ENCODE results near the gene KIF1A.

Gene KIF1A

DNA sequence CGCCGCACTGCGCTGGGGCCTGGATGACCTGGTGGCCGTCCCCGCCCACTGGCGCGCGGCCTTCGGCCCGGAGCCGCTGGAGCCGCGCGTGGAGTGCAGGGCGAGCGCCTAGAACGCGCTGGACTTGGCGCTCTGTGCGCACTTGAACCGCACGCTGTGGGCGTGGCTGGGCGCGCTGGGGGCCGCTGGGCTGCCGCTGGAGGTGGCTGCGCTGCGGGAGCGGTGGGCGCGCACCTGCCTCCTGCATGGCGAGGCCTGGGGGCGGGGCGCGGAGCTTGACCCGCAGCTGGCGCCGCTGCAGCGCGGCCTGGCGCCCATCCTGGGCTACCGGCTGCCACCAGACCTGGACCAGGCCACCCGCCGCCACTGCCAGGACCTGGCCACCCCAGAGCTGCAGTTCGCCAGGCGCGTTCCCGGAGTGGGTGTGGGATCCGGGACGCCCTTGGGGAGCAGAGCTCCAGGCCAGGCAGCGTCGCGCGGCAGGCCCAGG, 147.3 kb downstream of the KIF1A start:
- no peak for DNase-seq (ENCODE audit: low read depth in 1 of 2, low spot score in 1 of 2)
- in situ Hi-C loops (cut with HindIII; ENCODE audit: low pct_unique_long_range_greater_than_20kb, low sequenced_read_pairs) = no loop called here
- TF ChIP-seq JUND (IDR thresholded peaks at IDR 0.05; ENCODE audit: low read depth) = no peak

DNA sequence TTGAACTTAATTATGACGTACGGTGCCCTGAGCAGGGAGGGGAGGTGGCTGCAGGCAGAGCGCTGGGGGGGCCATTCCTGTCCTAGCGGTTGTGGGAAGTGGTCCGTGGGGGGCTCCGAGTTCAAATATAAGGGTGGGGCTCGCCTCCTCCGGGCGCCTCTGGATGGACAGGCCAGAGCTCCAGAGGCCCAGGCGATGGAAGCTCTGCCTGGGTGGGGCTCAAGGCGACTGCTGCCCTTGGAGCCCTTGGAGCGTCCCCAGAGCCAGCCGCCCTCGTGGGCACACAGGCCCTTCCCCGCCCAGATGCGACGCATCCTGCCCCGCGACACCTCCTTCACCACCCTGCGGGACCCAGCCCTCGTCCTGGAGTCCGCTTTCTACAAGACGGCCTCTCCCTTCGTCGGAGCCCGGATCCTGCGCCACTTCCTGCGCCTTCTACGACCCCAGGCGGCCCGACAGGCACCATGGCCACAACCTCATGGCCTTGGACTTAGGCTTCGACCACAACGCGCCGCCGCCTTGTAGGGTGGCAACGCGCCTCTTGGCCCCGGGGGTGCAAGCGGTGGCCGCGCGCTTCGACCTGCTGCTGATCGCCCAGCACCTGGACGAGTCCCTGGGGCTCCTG, 147.8 kb downstream of the KIF1A start:
- no peak for DNase-seq (ENCODE audit: low read depth in 1 of 2, low spot score in 1 of 2)
- TF ChIP-seq JUND (IDR thresholded peaks at IDR 0.05; ENCODE audit: low read depth) = no peak
- in situ Hi-C loops (cut with HindIII; ENCODE audit: low pct_unique_long_range_greater_than_20kb, low sequenced_read_pairs) = no loop called here

DNA sequence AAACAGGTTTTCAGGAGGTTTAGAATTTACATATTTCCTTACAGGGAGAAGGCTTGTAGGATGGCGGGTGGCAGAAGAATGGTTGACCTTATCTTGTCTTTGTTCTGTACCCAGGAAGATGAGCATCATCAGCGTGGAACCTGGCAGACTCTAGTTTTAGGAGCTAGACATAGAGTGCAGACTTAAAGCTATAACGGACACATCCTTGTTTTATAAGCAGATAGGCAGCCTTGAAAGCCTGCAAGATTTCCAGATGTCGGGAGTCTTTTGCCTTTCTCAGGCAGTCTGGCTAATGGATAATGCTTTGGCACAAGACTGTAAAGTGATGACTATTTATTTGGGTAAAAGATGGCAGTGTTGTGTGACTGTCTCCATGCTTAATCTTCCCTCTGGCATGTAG, 149.1 kb downstream of the KIF1A start:
- TF ChIP-seq JUND (IDR thresholded peaks at IDR 0.05; ENCODE audit: low read depth) = no peak
- DNase-seq (ENCODE audit: low read depth in 1 of 2, low spot score in 1 of 2) = no peak
- in situ Hi-C loops (cut with HindIII; ENCODE audit: low pct_unique_long_range_greater_than_20kb, low sequenced_read_pairs) = no loop called here

DNA sequence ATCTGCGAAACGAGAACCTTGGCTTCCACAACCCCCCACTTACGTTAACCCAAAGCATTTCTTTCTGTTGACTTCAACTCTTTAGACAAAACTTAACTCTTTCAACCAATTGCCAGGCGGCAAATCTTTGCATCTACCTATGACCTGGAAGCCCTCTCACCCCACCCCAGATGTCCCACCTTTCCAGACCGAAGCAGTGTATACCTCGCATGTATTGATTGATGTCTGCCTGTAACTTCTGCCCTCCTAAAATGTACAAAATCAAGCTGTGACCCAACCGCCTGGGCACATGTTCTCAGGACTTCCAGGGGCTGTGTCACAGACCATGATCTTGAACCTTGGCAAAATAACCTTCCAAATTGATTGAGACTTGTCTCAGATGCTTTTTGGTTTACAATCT, 149.6 kb downstream of the KIF1A start:
- DNase-seq (ENCODE audit: low read depth in 1 of 2, low spot score in 1 of 2) = no peak
- no peak for TF ChIP-seq JUND (IDR thresholded peaks at IDR 0.05; ENCODE audit: low read depth)
- in situ Hi-C loops (cut with HindIII; ENCODE audit: low pct_unique_long_range_greater_than_20kb, low sequenced_read_pairs) = no loop called here

DNA sequence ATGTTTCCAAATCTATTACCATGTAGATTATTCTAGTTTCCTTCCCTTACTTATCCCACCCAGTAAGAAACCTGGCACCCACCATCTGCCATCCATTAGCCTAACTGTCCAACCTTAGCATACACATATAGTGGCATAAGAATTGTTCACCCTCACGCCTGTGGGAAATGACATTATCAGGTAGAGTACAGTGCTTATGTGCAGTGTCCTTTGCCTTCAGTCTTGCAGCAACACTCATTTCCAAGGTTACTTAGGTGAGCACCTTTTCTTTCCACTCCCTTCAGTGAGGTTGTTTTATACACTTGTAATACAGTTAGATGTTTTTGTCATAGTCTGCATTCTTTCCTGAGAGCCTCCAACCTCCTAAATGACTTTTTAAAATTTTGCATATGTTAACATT, 155.4 kb downstream of the KIF1A start:
- in situ Hi-C loops (cut with HindIII; ENCODE audit: low pct_unique_long_range_greater_than_20kb, low sequenced_read_pairs) = no loop called here
- no peak for TF ChIP-seq JUND (IDR thresholded peaks at IDR 0.05; ENCODE audit: low read depth)

More for the DNA sequence above, 155.4 kb downstream of the KIF1A start:
- no peak for DNase-seq (ENCODE audit: low read depth in 1 of 2, low spot score in 1 of 2)

Measured in T47D (cell line).